Liver (tissue), 9 donors: ENCODE results near the gene NLRP2B. TPM values are rescaled to one million over a fixed set of nuclear protein-coding genes. Genes with fewer than 3 reads are reported as not detected.
A peak's percentile ranks its signal among the peaks of the same experiment; 100 is the strongest.
"Not testable (repeated sequence)": the region's sequence is repeated elsewhere in the genome, so short reads cannot be mapped to it uniquely, and the experiment has no call there.

Source experiments
- DNase-seq: peaks from one replicate; pipeline ENCODE4 v3.0.0-alpha.2; 2017; ENCODE audit warnings: low spot score
- H3K27ac ChIP-seq, 2 donors: one replicate each; pipeline ENCODE4 v1.7.0; 2013; ENCODE audit warnings: inconsistent platforms in 2 of 2, low read length in 2 of 2, control low read depth in 1 of 2, low read depth in 1 of 2, mild to moderate bottlenecking in 1 of 2
- H3K27me3 ChIP-seq, 4 donors: one replicate each; pipeline versions ENCODE4 v1.6.1 to v1.7.0; 2013; ENCODE audit warnings: low read length in 3 of 4, inconsistent platforms in 1 of 4, mild to moderate bottlenecking in 1 of 4, moderate library complexity in 1 of 4; ENCODE audit not compliant: control insufficient read depth in 4 of 4, insufficient read depth in 4 of 4
- H3K36me3 ChIP-seq, 4 donors: one replicate each; pipeline versions ENCODE4 v1.6.1 to v1.7.0; 2013; ENCODE audit warnings: low read length in 3 of 4, mild to moderate bottlenecking in 3 of 4, low read depth in 1 of 4, moderate library complexity in 1 of 4; ENCODE audit not compliant: control insufficient read depth in 4 of 4, insufficient read depth in 3 of 4
- H3K4me1 ChIP-seq, 4 donors: one replicate each; pipeline versions ENCODE4 v1.6.1 to v1.7.0; 2013; ENCODE audit warnings: low read length in 3 of 4, mild to moderate bottlenecking in 3 of 4, moderate library complexity in 1 of 4; ENCODE audit not compliant: control insufficient read depth in 4 of 4, insufficient read depth in 4 of 4
- H3K4me3 ChIP-seq, 3 donors: one replicate each; pipeline versions ENCODE4 v1.6.1 to v1.7.0; 2013; ENCODE audit warnings: low read length in 3 of 3, control low read depth in 1 of 3, low read depth in 1 of 3, mild to moderate bottlenecking in 1 of 3
- H3K9ac ChIP-seq, 2 donors: one replicate each; pipeline ENCODE4 v1.7.0; 2013; ENCODE audit warnings: low read length in 2 of 2, mild to moderate bottlenecking in 2 of 2, moderate library complexity in 2 of 2, control low read depth in 1 of 2, low read depth in 1 of 2
- H3K9me3 ChIP-seq, 4 donors: one replicate each; pipeline versions ENCODE4 v1.6.1 to v1.7.0; 2013; ENCODE audit warnings: low read length in 3 of 4; ENCODE audit not compliant: control insufficient read depth in 4 of 4
- CTCF ChIP-seq: fragments of 150-350 bp; IDR thresholded peaks from 2 replicates; pipeline ENCODE4 v1.5.1; 2017; ENCODE audit warnings: improper control_type of control experiment, low read depth, low read length; ENCODE audit not compliant: missing input control
- EGR1 ChIP-seq, 2 donors: IDR thresholded peaks; 2 replicates each; pipeline ENCODE4 v1.6.1; 2016 to 2018; ENCODE audit warnings: antibody characterized with exemption in 2 of 2, low read depth in 2 of 2
- FOXA1 ChIP-seq: IDR thresholded peaks from 2 replicates; pipeline ENCODE4 v1.6.1; 2016; ENCODE audit warnings: antibody characterized with exemption
- FOXA2 ChIP-seq: IDR thresholded peaks from 2 replicates; pipeline ENCODE4 v1.6.1; 2016; ENCODE audit warnings: antibody characterized with exemption
- GABPA ChIP-seq, 2 donors: IDR thresholded peaks in 1 of 2; conservative IDR thresholded peaks in 1 of 2; 2 replicates each; pipeline ENCODE4 v1.6.1; 2016; ENCODE audit warnings: antibody characterized with exemption in 2 of 2, mild to moderate bottlenecking in 1 of 2, moderate library complexity in 1 of 2
- HNF4A ChIP-seq, 2 donors: conservative IDR thresholded peaks; 2 replicates each; pipeline ENCODE4 v1.6.1; 2016; ENCODE audit warnings: antibody characterized with exemption in 2 of 2, mild to moderate bottlenecking in 2 of 2
- HNF4G ChIP-seq: IDR thresholded peaks from 2 replicates; pipeline ENCODE4 v1.6.1; 2016; ENCODE audit warnings: antibody characterized with exemption
- JUND ChIP-seq, 2 donors: IDR thresholded peaks; 2 replicates each; pipeline ENCODE4 v1.6.1; 2016; ENCODE audit warnings: antibody characterized with exemption in 2 of 2
- NR2F2 ChIP-seq: IDR thresholded peaks from 2 replicates; pipeline ENCODE4 v1.6.1; 2016; ENCODE audit warnings: antibody characterized with exemption
- RAD21 ChIP-seq, 2 donors: IDR thresholded peaks; 2 replicates each; pipeline ENCODE4 v1.6.1; 2016; ENCODE audit warnings: antibody characterized with exemption in 2 of 2, mild to moderate bottlenecking in 2 of 2
- REST ChIP-seq: IDR thresholded peaks from 2 replicates; pipeline ENCODE4 v1.6.1; 2016; ENCODE audit warnings: antibody characterized with exemption, mild to moderate bottlenecking
- RXRA ChIP-seq, 2 donors: IDR thresholded peaks; 2 replicates each; pipeline ENCODE4 v1.6.1; 2017 to 2018; ENCODE audit warnings: antibody characterized with exemption in 2 of 2, mild to moderate bottlenecking in 1 of 2
- SP1 ChIP-seq: IDR thresholded peaks from 2 replicates; pipeline ENCODE4 v1.6.1; 2018; ENCODE audit warnings: antibody characterized with exemption, mild to moderate bottlenecking
- TAF1 ChIP-seq: conservative IDR thresholded peaks from 2 replicates; pipeline ENCODE4 v1.6.1; 2016; ENCODE audit warnings: antibody characterized with exemption, mild to moderate bottlenecking
- YY1 ChIP-seq: IDR thresholded peaks from 2 replicates; pipeline ENCODE4 v1.6.1; 2016; ENCODE audit warnings: antibody characterized with exemption, mild to moderate bottlenecking
- WGBS: extraction: QIAGEN DNeasy Blood & Tissue Kit; methylation state at CpG from one replicate; pipeline ENCODE4 v1.1.7; 2013; 5-methylcytosine and 5-hydroxymethylcytosine counted together
- polyA plus RNA-seq, 2 donors: library from polyadenylated mRNA; stranded (reverse) in 1 of 2; unstranded in 1 of 2; fragments of 200-250 nt in 1 of 2; fragments of >200 nt in 1 of 2; fragmentation: Nextera tagmentation in 1 of 2; extraction: Ambion mirVana in 1 of 2; gene quantifications; one replicate each; pipeline versions ENCODE4 v1.2.1 to v1.2.3, GENCODE V29; 2013 to 2015
- total RNA-seq, 2 donors: library from RNA; depleted of rRNA; stranded (reverse); fragments of >200 nt; gene quantifications; one replicate each; pipeline ENCODE4 v1.2.3, GENCODE V29; 2014
- TF ChIP-seq, protein P1 (sequence below): IDR thresholded peaks from 2 replicates; pipeline ENCODE4 v1.6.1; 2016; ENCODE audit warnings: antibody characterized with exemption
- TF ChIP-seq, protein P2 (sequence below): IDR thresholded peaks from 2 replicates; pipeline ENCODE4 v1.6.1; 2016; ENCODE audit warnings: antibody characterized with exemption
- TF ChIP-seq, protein P3 (sequence below): IDR thresholded peaks from 2 replicates; pipeline ENCODE4 v1.6.1; 2016; ENCODE audit warnings: antibody characterized with exemption
- donor health status: healthy.
- donor health status: healthy.
- donor health status: healthy.
- donor health status: healthy.
- donor health status: healthy.

NLRP2B gene
- total and polyA plus RNA-seq, 4 donors: 0.19 TPM; not detected in 3

GRCh38 chrX:57640674-57641016, 39.4 kb downstream of the NLRP2B start:
- TF ChIP-seq RAD21 (IDR thresholded peaks at IDR 0.05): peak in 1 of 2 donors; percentile 9
- peak in 1 of 2 donors; percentile 63 for TF ChIP-seq JUND (IDR thresholded peaks at IDR 0.05)
- TF ChIP-seq YY1: peak; percentile 33
- TF ChIP-seq NR2F2: no peak
- TF ChIP-seq GABPA (IDR thresholded peaks at IDR 0.05 in 1 of 2, conservative IDR thresholded peaks at IDR 0.05 in 1 of 2): peak in 1 of 2 donors; percentile 39
- no peak for TF ChIP-seq CTCF
- peak; percentile 65 to 73 for TF ChIP-seq RXRA (IDR thresholded peaks at IDR 0.05)
- TF ChIP-seq, protein P1, sequence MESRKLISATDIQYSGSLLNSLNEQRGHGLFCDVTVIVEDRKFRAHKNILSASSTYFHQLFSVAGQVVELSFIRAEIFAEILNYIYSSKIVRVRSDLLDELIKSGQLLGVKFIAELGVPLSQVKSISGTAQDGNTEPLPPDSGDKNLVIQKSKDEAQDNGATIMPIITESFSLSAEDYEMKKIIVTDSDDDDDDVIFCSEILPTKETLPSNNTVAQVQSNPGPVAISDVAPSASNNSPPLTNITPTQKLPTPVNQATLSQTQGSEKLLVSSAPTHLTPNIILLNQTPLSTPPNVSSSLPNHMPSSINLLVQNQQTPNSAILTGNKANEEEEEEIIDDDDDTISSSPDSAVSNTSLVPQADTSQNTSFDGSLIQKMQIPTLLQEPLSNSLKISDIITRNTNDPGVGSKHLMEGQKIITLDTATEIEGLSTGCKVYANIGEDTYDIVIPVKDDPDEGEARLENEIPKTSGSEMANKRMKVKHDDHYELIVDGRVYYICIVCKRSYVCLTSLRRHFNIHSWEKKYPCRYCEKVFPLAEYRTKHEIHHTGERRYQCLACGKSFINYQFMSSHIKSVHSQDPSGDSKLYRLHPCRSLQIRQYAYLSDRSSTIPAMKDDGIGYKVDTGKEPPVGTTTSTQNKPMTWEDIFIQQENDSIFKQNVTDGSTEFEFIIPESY: peak; percentile 45
- TF ChIP-seq, protein P2, sequence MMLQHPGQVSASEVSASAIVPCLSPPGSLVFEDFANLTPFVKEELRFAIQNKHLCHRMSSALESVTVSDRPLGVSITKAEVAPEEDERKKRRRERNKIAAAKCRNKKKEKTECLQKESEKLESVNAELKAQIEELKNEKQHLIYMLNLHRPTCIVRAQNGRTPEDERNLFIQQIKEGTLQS: no peak
- TF ChIP-seq TAF1: no peak
- TF ChIP-seq, protein P3, sequence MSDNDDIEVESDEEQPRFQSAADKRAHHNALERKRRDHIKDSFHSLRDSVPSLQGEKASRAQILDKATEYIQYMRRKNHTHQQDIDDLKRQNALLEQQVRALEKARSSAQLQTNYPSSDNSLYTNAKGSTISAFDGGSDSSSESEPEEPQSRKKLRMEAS: peak; percentile 18
- peak; percentile 16 for TF ChIP-seq REST
- peak; percentile 95 to 97 for TF ChIP-seq HNF4A (conservative IDR thresholded peaks at IDR 0.05)
- TF ChIP-seq FOXA2: peak; percentile 63
- peak; percentile 86 for TF ChIP-seq SP1
- TF ChIP-seq FOXA1: no peak
- TF ChIP-seq HNF4G: peak; percentile 89
- TF ChIP-seq EGR1 (IDR thresholded peaks at IDR 0.05; ENCODE audit: low read depth in 2 of 2): peak in 1 of 2 donors; percentile 33
- 29% methylated on average over 4 of the region's 4 CpGs for whole genome bisulfite sequencing
- Histone ChIP-seq H3K36me3 (no peaks in the 10 kb centered on the region), H3K27me3 (no peaks in the 10 kb centered on the region), H3K4me1 (peaks cover 4 to 15% (median 8%) of the 10 kb centered on the region in 4 donors), H3K27ac (peak overlapping the region; percentile 46 to 70), H3K9me3 (peaks cover 0 to 5% (median 1%) of the 10 kb centered on the region in 4 donors), H3K4me3 (no peak overlapping the region), H3K9ac (no peak overlapping the region)
- no peak for DNase-seq

DNA sequence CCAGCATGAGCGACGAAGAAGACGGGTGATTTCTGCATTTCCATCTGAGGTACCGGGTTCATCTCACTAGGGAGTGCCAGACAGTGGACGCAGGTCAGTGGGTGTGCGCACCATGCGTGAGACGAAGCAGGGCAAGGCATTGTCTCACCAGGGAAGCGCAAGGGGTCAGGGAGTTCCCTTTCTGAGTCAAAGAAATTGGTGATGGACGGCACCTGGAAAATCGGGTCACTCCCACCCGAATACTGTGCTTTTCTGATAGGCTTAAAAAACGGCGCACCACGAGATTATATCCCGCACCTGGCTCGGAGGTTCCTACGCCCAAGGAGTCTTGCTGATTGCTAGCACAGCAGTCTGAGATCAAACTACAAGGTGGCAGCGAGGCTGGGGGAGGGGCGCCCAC, 50.6 kb downstream of the NLRP2B start:
- H3K9me3 ChIP-seq, DNase-seq, H3K4me1 ChIP-seq, H3K9ac ChIP-seq, H3K4me3 ChIP-seq, H3K27me3 ChIP-seq, H3K36me3 ChIP-seq, H3K27ac ChIP-seq: not testable (repeated sequence)
- 96% methylated on average over 20 of the region's 20 CpGs for WGBS

Other genes starting within 250 kb of the NLRP2B start
- gene ZXDB, start 88.2 kb downstream of the NLRP2B start, total RNA-seq: 10 to 100 TPM in 1 of 2 donors, 1 to 10 TPM in 1; 3.6 to 11.0 TPM
- gene ZXDB, start 88.2 kb downstream of the NLRP2B start, polyA plus RNA-seq: 1 to 10 TPM; 2.4 to 3.7 TPM
- gene ZXDA, start 230.2 kb upstream of the NLRP2B start, total RNA-seq: 1 to 10 TPM; 1.9 to 3.3 TPM
- gene ZXDA, start 230.2 kb upstream of the NLRP2B start, polyA plus RNA-seq: under 1 TPM; 0.31 to 0.85 TPM